Adrenal gland (tissue), 12 donors: ENCODE data around the gene GYPC. TPM values are rescaled to one million over a fixed set of nuclear protein-coding genes. Genes with fewer than 3 reads are reported as not detected.

Experiments
- DNase-seq, 7 donors: peaks; one replicate each; pipeline ENCODE4 v3.0.0-alpha.2; 2019 to 2020
- H3K27ac ChIP-seq, 5 donors: fragments of 200-600 bp; sonication (generic) in 4 of 5; 1 replicate in 3 of 5; 2 replicates in 2 of 5; pipeline versions ENCODE4 v1.5.1 to v1.8.0; 2016 to 2020; ENCODE audit warnings: mild to moderate bottlenecking in 1 of 5
- H3K27me3 ChIP-seq: fragments of 200-600 bp; 2 replicates; pipeline ENCODE4 v1.8.0; 2021
- H3K36me3 ChIP-seq, 2 donors: fragments of 200-600 bp; replicated peaks in 1 of 2; 1 replicate in 1 of 2; 2 replicates in 1 of 2; pipeline versions ENCODE4 v1.5.1 to v1.8.0; 2018 to 2022
- H3K4me1 ChIP-seq, 2 donors: fragments of 200-600 bp; replicated peaks in 1 of 2; 1 replicate in 1 of 2; 2 replicates in 1 of 2; pipeline versions ENCODE4 v1.5.1 to v1.8.0; 2018 to 2021
- H3K4me3 ChIP-seq, 4 donors: fragments of 200-600 bp; sonication (generic) in 3 of 4; one replicate each; pipeline ENCODE4 v1.5.1; 2016 to 2018
- H3K9me3 ChIP-seq, 3 donors: fragments of 200-600 bp; sonication (generic) in 1 of 3; replicated peaks in 1 of 3; 1 replicate in 2 of 3; 2 replicates in 1 of 3; pipeline versions ENCODE4 v1.5.1 to v1.8.0; 2016 to 2021
- POLR2A ChIP-seq, 2 donors: fragments of 450-650 bp; IDR thresholded peaks; one replicate each; pipeline ENCODE4 v1.6.1; 2017; ENCODE audit warnings: antibody characterized with exemption in 2 of 2, mild to moderate bottlenecking in 2 of 2, moderate library complexity in 1 of 2
- WGBS, 4 donors: extraction: QIAGEN DNeasy Blood & Tissue Kit in 2 of 4; methylation state at CpG; one replicate each; pipeline versions ENCODE4 v1.1.5 to v1.1.7; 2013 to 2017; 5-methylcytosine and 5-hydroxymethylcytosine counted together
- intact Hi-C, 2 donors: fragments of 100-400 bp; cut with DNase I; formaldehyde crosslinking; loops; one replicate each; pipeline versions ENCODE4 v1.14.1 to v1.15.0; 2022 to 2023
- polyA plus RNA-seq, 3 donors: library from polyadenylated mRNA; stranded (reverse); fragments of 200-250 nt in 2 of 3; fragments of 350-450 nt in 1 of 3; fragmentation: Illumina TruSeq in 1 of 3; extraction: RNeasy Lipid Tissue Mini Kit (QIAGEN cat#74804) in 1 of 3; gene quantifications; one replicate each; pipeline ENCODE4 v1.2.3, GENCODE V29; 2013 to 2014
- small RNA-seq, 2 donors: library from RNA; depleted of rRNA; stranded (forward); fragments of <200 nt; gene quantifications; one replicate each; pipeline ENCODE3, GENCODE V24; 2016
- total RNA-seq, 9 donors: library from RNA; depleted of rRNA in 4 of 9; stranded (reverse); fragments of >200 nt in 4 of 9; fragments of 120-200 nt in 1 of 9; fragmentation: NEBNext Ultra II Directional in 1 of 9; extraction: Animal tissue kit (Norgen Biotek cat#: 25700) in 1 of 9; gene quantifications; one replicate each; pipeline versions ENCODE4 v1.1.0 to v1.2.4, GENCODE V29; 2013 to 2023
- TF ChIP-seq, protein P1 (sequence below), 6 experiments: fragments of 450-650 bp in 4 of 6; fragments of 200-600 bp in 2 of 6; sonication (generic) in 1 of 6; IDR thresholded peaks; 1 replicate in 5 of 6; 2 replicates in 1 of 6; pipeline versions ENCODE4 v1.5.1 to v1.8.0; 2016 to 2021; ENCODE audit warnings: antibody characterized with exemption in 6 of 6, mild to moderate bottlenecking in 2 of 6, moderate library complexity in 1 of 6
- donor health status: healthy with polysubstance abuse.
- donor health status: Bipolar disorder and iron deficiency.
- donor health status: DM: yes; HTN: yes; CAD: no.
- donor health status: DM: no; HTN: no; CAD: no.
- donor health status: DM: no; HTN: no; CAD: no.
- donor health status: DM: yes; HTN: yes; CAD: no.

The GYPC gene
- total and polyA plus RNA-seq, 12 donors: 84.3 to 225 (median 127) TPM

DNA sequence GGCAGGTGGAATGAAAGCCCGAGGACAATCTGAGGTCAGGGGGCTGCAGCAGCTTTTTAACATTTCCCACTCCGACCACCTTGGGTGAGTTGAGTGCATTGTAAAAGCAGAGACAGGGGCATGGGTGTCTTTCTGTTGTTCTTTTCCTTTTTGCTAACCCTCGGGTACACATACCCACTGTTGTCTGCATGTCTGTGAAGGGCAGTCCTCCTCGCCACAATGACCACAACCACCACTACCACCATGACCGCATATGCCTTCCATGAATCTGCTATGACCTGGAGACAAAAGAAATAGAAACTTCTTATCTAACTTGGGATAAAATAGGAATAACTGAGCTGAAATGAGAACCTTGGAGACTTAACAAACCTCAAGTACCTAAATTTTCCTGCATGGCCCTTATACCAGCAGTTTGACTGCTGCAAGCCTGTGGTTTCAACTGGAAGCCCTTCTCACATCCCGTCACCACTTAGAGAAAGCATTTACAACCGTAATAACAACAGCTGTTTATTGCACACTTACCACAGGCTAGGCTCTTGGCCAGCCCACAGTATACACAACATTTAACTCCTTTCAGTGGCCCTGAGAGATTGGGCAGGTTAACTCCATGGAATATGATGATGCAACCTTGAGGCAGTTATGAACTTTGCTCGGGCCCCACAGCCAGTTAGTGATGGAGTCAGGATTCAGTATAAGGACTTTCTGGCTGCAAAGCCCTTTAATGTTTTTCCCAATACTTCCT, 80.3 kb downstream of the GYPC start:
- intact Hi-C loops: no loop called here
- WGBS, 4 donors: 60 to 75% (median 62%) methylated on average over 8 of the region's 8 CpGs
- H3K27me3 ChIP-seq: no peaks in the 10 kb centered on the region
- no peak for DNase-seq
- TF ChIP-seq, protein P1, sequence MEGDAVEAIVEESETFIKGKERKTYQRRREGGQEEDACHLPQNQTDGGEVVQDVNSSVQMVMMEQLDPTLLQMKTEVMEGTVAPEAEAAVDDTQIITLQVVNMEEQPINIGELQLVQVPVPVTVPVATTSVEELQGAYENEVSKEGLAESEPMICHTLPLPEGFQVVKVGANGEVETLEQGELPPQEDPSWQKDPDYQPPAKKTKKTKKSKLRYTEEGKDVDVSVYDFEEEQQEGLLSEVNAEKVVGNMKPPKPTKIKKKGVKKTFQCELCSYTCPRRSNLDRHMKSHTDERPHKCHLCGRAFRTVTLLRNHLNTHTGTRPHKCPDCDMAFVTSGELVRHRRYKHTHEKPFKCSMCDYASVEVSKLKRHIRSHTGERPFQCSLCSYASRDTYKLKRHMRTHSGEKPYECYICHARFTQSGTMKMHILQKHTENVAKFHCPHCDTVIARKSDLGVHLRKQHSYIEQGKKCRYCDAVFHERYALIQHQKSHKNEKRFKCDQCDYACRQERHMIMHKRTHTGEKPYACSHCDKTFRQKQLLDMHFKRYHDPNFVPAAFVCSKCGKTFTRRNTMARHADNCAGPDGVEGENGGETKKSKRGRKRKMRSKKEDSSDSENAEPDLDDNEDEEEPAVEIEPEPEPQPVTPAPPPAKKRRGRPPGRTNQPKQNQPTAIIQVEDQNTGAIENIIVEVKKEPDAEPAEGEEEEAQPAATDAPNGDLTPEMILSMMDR (IDR thresholded peaks at IDR 0.05): no peak
- no peak for TF ChIP-seq POLR2A (IDR thresholded peaks at IDR 0.05)
- H3K4me3 ChIP-seq: no peak overlapping the region
- no peaks in the 10 kb centered on the region for H3K36me3 ChIP-seq
- H3K27ac ChIP-seq: no peak overlapping the region
- no peaks in the 10 kb centered on the region for H3K9me3 ChIP-seq
- H3K4me1 ChIP-seq: no peaks in the 10 kb centered on the region

DNA sequence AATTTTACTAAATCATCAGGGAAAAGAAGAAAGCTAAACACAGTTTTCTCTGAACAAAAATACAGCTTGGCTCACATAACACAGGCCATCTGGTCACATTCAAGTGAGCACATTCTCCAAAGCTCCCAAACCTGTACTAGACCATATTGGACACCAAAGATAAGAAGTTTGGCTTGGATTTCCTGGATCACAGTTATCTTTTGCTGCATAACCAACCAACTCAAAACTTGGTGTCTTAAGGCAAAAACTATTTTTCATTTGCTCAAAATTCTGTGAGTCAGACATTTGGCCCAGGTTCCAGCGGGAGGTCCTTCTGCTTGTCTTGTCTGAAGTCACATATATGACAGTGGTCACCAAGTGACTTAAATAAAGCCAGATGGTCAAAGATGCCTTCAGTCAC, 83.2 kb downstream of the GYPC start:
- Histone ChIP-seq H3K4me3 (no peak overlapping the region), H3K9me3 (no peaks in the 10 kb centered on the region), H3K27ac (no peak overlapping the region), H3K36me3 (no peaks in the 10 kb centered on the region), H3K27me3 (no peaks in the 10 kb centered on the region), H3K4me1 (no peaks in the 10 kb centered on the region)
- intact Hi-C loops: no loop called here
- no peak for TF ChIP-seq POLR2A (IDR thresholded peaks at IDR 0.05)
- TF ChIP-seq, protein P1 (IDR thresholded peaks at IDR 0.05): no peak
- WGBS, 4 donors: 91 to 100% (median 97%) methylated on average over 1 of the region's 1 CpG
- DNase-seq: no peak

DNA sequence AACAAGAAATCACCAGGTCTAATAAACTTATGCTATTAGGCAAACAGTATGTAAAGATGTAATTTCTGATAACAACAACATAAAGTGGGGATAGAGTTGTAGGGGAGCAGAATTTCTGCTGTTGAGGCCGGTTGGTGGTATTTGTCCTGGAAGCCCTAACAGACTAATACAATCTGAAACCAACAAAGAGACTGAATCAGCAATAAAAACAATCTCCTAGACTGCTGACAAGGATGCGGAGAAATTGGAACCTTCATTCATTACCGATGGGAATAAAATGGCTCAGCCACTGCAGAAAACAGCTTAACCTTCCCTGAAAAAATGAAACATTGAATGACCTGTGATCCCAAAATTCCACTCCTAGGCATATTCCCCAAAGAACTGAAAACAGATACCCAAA, 88.7 kb downstream of the GYPC start:
- H3K36me3 ChIP-seq: no peaks in the 10 kb centered on the region
- no peak for DNase-seq
- no peaks in the 10 kb centered on the region for H3K4me1 ChIP-seq
- intact Hi-C loops: no loop called here
- no peak for TF ChIP-seq POLR2A (IDR thresholded peaks at IDR 0.05)
- TF ChIP-seq, protein P1 (IDR thresholded peaks at IDR 0.05): no peak
- no peaks in the 10 kb centered on the region for H3K9me3 ChIP-seq
- H3K4me3 ChIP-seq: no peak overlapping the region
- H3K27me3 ChIP-seq: no peaks in the 10 kb centered on the region
- H3K27ac ChIP-seq: no peak overlapping the region
- 87 to 90% (median 88%) methylated on average over 3 of the region's 3 CpGs for WGBS, 4 donors

Small RNAs within 50 kb of the gene (small RNA-seq; reads per million reads assigned to genes)
- gene RNU6-675P: 0 reads per million in 2 donors

Other genes with a start within 250 kb of the GYPC start
- not detected for gene TEX51, start 242.7 kb downstream of the GYPC start, total RNA-seq
- not detected for gene TEX51, start 242.7 kb downstream of the GYPC start, polyA plus RNA-seq